Left renal cortex interstitium (tissue), 4 donors: ENCODE results near the gene GRAMD2B. TPM values are rescaled to one million over a fixed set of nuclear protein-coding genes. Genes with fewer than 3 reads are reported as not detected.
A peak's percentile ranks its signal among the peaks of the same experiment; 100 is the strongest.
"Not testable (repeated sequence)": the region's sequence is repeated elsewhere in the genome, so short reads cannot be mapped to it uniquely, and the experiment has no call there.

Source experiments
- DNase-seq, 4 donors: peaks; one replicate each; pipeline ENCODE4 v3.0.0-alpha.2; 2013; ENCODE audit warnings: low read depth in 4 of 4, low spot score in 2 of 4, missing footprints in 1 of 4
- polyA plus RNA-seq, 4 donors: library from polyadenylated mRNA; unstranded; fragments of 120-200 nt; gene quantifications; one replicate each; pipeline ENCODE4 v1.2.1, GENCODE V29; 2013; ENCODE audit not compliant: insufficient read length in 4 of 4

GRAMD2B gene
- polyA plus RNA-seq: 10 to 100 TPM; 19.0 to 27.9 (median 26.5) TPM

- DNase-seq: peak; percentile 69 to 83 (median 79)
Measured at GRCh38 chr5:126422994-126423788, at the start of gene GRAMD2B. TSS of gene GRAMD2B (plus strand) at chr5:126423409. CDS start at chr5:126423607, 198 bp downstream.

- DNase-seq: no peak
Measured at GRCh38 chr5:126374109-126374416, 49.1 kb upstream of the GRAMD2B start.

GRCh38 chr5:126376443-126376842 lies 46.8 kb upstream of the GRAMD2B start:
- DNase-seq: no peak

GRCh38 chr5:126377424-126377823 lies 45.8 kb upstream of the GRAMD2B start:
- no peak for DNase-seq

GRCh38 chr5:126380316-126380715 lies 42.9 kb upstream of the GRAMD2B start:
- DNase-seq: not testable (repeated sequence)

GRCh38 chr5:126383246-126383645 lies 40.0 kb upstream of the GRAMD2B start:
- no peak for DNase-seq

GRCh38 chr5:126383776-126384175 lies 39.4 kb upstream of the GRAMD2B start:
- DNase-seq: no peak

GRCh38 chr5:126384985-126385384 lies 38.2 kb upstream of the GRAMD2B start:
- no peak for DNase-seq

GRCh38 chr5:126385524-126386502 lies 37.4 kb upstream of the GRAMD2B start:
- DNase-seq: no peak

GRCh38 chr5:126389179-126389578 lies 34.0 kb upstream of the GRAMD2B start:
- DNase-seq: no peak

GRCh38 chr5:126390051-126390450 lies 33.2 kb upstream of the GRAMD2B start:
- DNase-seq: no peak

- no peak for DNase-seq
Measured at GRCh38 chr5:126391386-126391785, 31.8 kb upstream of the GRAMD2B start.

GRCh38 chr5:126394211-126394788 lies 28.9 kb upstream of the GRAMD2B start:
- DNase-seq: no peak

GRCh38 chr5:126395198-126395597 lies 28.0 kb upstream of the GRAMD2B start:
- no peak for DNase-seq

GRCh38 chr5:126395605-126396004 lies 27.6 kb upstream of the GRAMD2B start:
- no peak for DNase-seq

- DNase-seq: not testable (repeated sequence)
Measured at GRCh38 chr5:126396721-126397120, 26.5 kb upstream of the GRAMD2B start.

GRCh38 chr5:126398791-126399190 lies 24.4 kb upstream of the GRAMD2B start:
- no peak for DNase-seq

- DNase-seq: no peak
Measured at GRCh38 chr5:126400621-126401251, 22.5 kb upstream of the GRAMD2B start.

- DNase-seq: no peak
Measured at GRCh38 chr5:126402621-126403555, 20.3 kb upstream of the GRAMD2B start.

GRCh38 chr5:126403876-126404275 lies 19.3 kb upstream of the GRAMD2B start:
- no peak for DNase-seq
